OCI-LY1 (cell line): ENCODE measurements around the gene ZNF717.

Source experiments
- H2AFZ ChIP-seq: fragments of 200-600 bp; sonication (generic), shearing (Covaris generic); 2 replicates; pipeline ENCODE4 v1.6.0; 2014; ENCODE audit warnings: antibody characterized with exemption, mild to moderate bottlenecking, low read length
- H3F3A ChIP-seq: fragments of 200-600 bp; sonication (generic), shearing (Covaris generic); 2 replicates; pipeline ENCODE4 v1.6.0; 2014; ENCODE audit warnings: mild to moderate bottlenecking, antibody characterized with exemption, low read length, moderate library complexity; ENCODE audit not compliant: insufficient read depth
- H3K27ac ChIP-seq: fragments of 200-600 bp; sonication (generic); 2 replicates; pipeline ENCODE4 v1.5.1; 2014; ENCODE audit warnings: low read length, mixed run types, mild to moderate bottlenecking, low read depth; ENCODE audit not compliant: poor library complexity, severe bottlenecking
- H3K27me3 ChIP-seq: fragments of 200-600 bp; sonication (generic); 2 replicates; pipeline ENCODE4 v1.6.0; 2014; ENCODE audit warnings: antibody characterized with exemption, mild to moderate bottlenecking, low read length, moderate library complexity; ENCODE audit not compliant: insufficient read depth
- H3K36me3 ChIP-seq: fragments of 200-600 bp; sonication (generic); 2 replicates; pipeline ENCODE4 v1.6.1; 2014; ENCODE audit warnings: mild to moderate bottlenecking, antibody characterized with exemption, low read length, moderate library complexity, mixed read lengths; ENCODE audit not compliant: insufficient read depth
- H3K4me1 ChIP-seq: fragments of 200-600 bp; sonication (generic); 2 replicates; pipeline ENCODE4 v1.5.1; 2014; ENCODE audit warnings: mild to moderate bottlenecking, low read length, moderate library complexity; ENCODE audit not compliant: insufficient read depth, severe bottlenecking
- H3K4me2 ChIP-seq: fragments of 200-600 bp; sonication (generic), shearing (Covaris generic); 2 replicates; pipeline ENCODE4 v1.6.1; 2014; ENCODE audit warnings: low read length
- H3K4me3 ChIP-seq: fragments of 200-600 bp; sonication (generic); 2 replicates; pipeline ENCODE4 v1.5.1; 2014; ENCODE audit warnings: low read length, low read depth, mild to moderate bottlenecking, mixed read lengths; ENCODE audit not compliant: poor library complexity, severe bottlenecking
- H3K79me2 ChIP-seq: fragments of 200-600 bp; shearing (Covaris generic); 2 replicates; pipeline ENCODE4 v1.6.1; 2016; ENCODE audit warnings: mixed run types, low read length, mixed read lengths; ENCODE audit not compliant: insufficient read depth
- H3K9ac ChIP-seq: fragments of 200-600 bp; sonication (generic), shearing (Covaris generic); 2 replicates; pipeline ENCODE4 v1.6.1; 2014; ENCODE audit warnings: mild to moderate bottlenecking, low read length, mixed read lengths
- H3K9me2 ChIP-seq: fragments of 200-600 bp; sonication (generic), shearing (Covaris generic); 2 replicates; pipeline ENCODE4 v1.6.1; 2014; ENCODE audit warnings: low read depth, mild to moderate bottlenecking, low read length, mixed read lengths
- H3K9me3 ChIP-seq: fragments of 200-600 bp; shearing (Covaris generic); 2 replicates; pipeline ENCODE4 v1.6.1; 2014; ENCODE audit warnings: low read length, mixed read lengths
- H4K20me1 ChIP-seq: fragments of 200-600 bp; sonication (generic), shearing (Covaris generic); 2 replicates; pipeline ENCODE4 v1.6.0; 2016; ENCODE audit warnings: mild to moderate bottlenecking, low read length; ENCODE audit not compliant: insufficient read depth
- CTCF ChIP-seq: fragments of 200-600 bp; sonication (generic), shearing (Covaris generic); IDR thresholded peaks from 2 replicates; pipeline ENCODE4 v1.5.1; 2017; ENCODE audit warnings: mild to moderate bottlenecking, antibody characterized with exemption, low read length, moderate library complexity, mixed read lengths
- EZH2 ChIP-seq: fragments of 200-600 bp; sonication (generic), shearing (Covaris generic); IDR thresholded peaks from 2 replicates; pipeline ENCODE4 v1.8.0; 2017; ENCODE audit warnings: borderline replicate concordance, mixed run types, mild to moderate bottlenecking, antibody characterized with exemption, low read length, moderate library complexity, mixed read lengths

The ZNF717 gene

DNA sequence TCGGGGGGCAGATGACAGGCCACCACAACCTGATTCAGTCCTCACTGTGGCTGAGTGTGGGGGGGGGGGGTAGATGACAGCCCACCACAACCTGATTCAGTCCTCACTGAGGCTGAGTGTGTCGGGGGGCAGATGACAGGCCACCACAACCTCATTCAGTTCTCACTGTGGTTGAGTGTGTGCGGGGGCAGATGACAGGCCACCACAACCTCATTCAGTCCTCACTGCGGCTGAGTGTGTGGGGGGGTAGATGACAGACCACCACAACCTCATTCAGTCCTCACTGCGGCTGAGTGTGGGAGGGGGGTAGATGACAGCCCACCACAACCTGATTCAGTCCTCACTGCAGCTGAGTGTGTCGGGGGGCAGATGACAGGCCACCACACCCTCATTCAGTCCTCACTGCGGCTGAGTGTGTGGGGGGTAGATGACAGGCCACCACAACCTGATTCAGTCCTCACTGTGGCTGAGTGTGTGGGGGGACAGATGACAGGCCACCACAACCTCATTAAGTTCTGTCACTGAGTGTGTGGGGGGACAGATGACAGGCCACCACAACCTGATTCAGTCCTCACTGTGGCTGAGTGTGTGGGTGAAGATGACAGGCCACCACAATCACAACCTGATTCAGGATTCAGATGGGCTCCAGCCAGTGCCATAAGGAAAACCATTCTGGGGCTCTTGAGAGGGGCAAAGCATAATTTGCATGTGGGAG lies 16.9 kb downstream of the ZNF717 start:
- no peaks in the 10 kb centered on the region for H3K9me2 ChIP-seq
- no peak overlapping the region for H2AFZ ChIP-seq
- H3F3A ChIP-seq: no peaks in the 10 kb centered on the region
- H3K27me3 ChIP-seq: no peaks in the 10 kb centered on the region
- H3K27ac ChIP-seq: no peak overlapping the region
- no peak for TF ChIP-seq CTCF
- TF ChIP-seq EZH2: no peak
- no peaks in the 10 kb centered on the region for H3K79me2 ChIP-seq
- no peaks in the 10 kb centered on the region for H3K9me3 ChIP-seq
- H3K4me2 ChIP-seq: no peak overlapping the region
- H4K20me1 ChIP-seq: no peaks in the 10 kb centered on the region
- no peak overlapping the region for H3K9ac ChIP-seq
- H3K4me1 ChIP-seq: no peaks in the 10 kb centered on the region
- H3K4me3 ChIP-seq: no peak overlapping the region
- no peaks in the 10 kb centered on the region; the same call in 1 of the 2 replicates for H3K36me3 ChIP-seq

DNA sequence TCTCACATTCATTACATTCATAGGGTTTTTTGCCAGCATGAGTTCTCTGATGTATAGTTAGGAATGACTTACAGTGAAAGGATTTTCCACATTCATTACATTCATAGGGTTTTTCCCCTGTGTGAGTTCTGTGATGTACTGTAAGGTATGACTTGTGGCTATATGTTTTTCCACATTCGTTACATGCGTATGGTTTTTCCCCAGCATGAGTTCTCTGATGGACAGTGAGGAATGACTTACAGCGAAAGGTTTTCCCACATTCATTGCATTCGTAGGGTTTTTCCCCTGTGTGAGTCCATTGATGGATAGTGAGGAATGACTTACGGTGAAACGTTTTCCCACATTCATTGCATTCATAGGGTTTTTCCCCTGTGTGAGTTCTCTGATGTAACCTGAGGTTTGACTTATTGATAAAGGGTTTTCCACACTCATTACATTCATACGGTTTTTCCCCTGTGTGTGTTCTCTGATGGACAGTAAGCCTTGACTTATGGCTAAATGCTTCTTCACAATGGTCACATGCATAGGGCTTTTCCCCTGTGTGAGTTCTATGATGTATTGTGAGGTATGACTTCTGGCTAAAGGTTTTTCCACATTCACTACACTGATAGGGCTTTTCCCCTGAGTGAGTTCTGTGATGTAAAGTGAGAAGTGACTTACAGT lies 47.4 kb downstream of the ZNF717 start:
- Histone ChIP-seq H4K20me1 (no peaks in the 10 kb centered on the region), H3K4me1 (no peaks in the 10 kb centered on the region), H2AFZ (no peak overlapping the region), H3K9me3 (peaks cover 15% of the 10 kb centered on the region), H3K9ac (no peak overlapping the region), H3K36me3 (peaks cover 34% of the 10 kb centered on the region), H3K27me3 (no peaks in the 10 kb centered on the region), H3K79me2 (no peaks in the 10 kb centered on the region), H3K27ac (no peak overlapping the region), H3K4me3 (no peak overlapping the region), H3F3A (no peaks in the 10 kb centered on the region), H3K9me2 (no peaks in the 10 kb centered on the region), H3K4me2 (no peak overlapping the region)
- TF ChIP-seq EZH2 (no peak), CTCF (no peak)

GRCh38 chr3:75727985-75728384 lies 57.4 kb downstream of the ZNF717 start:
- Histone ChIP-seq H3F3A (no peaks in the 10 kb centered on the region), H3K9me3 (no peaks in the 10 kb centered on the region), H3K4me1 (no peaks in the 10 kb centered on the region), H3K79me2 (no peaks in the 10 kb centered on the region), H3K36me3 (no peaks in the 10 kb centered on the region), H3K4me3 (no peak overlapping the region), H3K9ac (no peak overlapping the region), H3K9me2 (no peaks in the 10 kb centered on the region), H2AFZ (no peak overlapping the region), H4K20me1 (no peaks in the 10 kb centered on the region), H3K4me2 (no peak overlapping the region), H3K27me3 (no peaks in the 10 kb centered on the region), H3K27ac (no peak overlapping the region)
- TF ChIP-seq EZH2 (no peak), CTCF (no peak)
